Coronary artery (tissue), 2 donors: Measurements from ENCODE around the gene NFKBIE.

Source experiments
- DNase-seq: peaks from one replicate; pipeline ENCODE4 v3.0.0-alpha.2; 2017; ENCODE audit warnings: low spot score
- H3K27ac ChIP-seq, 2 donors: fragments of 200-600 bp; sonication (generic); one replicate each; pipeline ENCODE4 v1.5.1; 2016 to 2019
- H3K4me3 ChIP-seq: fragments of 200-600 bp; sonication (generic); 2 replicates; pipeline ENCODE4 v1.5.1; 2016; ENCODE audit warnings: mild to moderate bottlenecking, moderate library complexity
- CTCF ChIP-seq: fragments of 200-600 bp; sonication (generic); IDR thresholded peaks from one replicate; pipeline ENCODE4 v1.5.1; 2019; ENCODE audit warnings: antibody characterized with exemption

The NFKBIE gene

GRCh38 chr6:44285552-44286284 is 20.4 kb upstream of the NFKBIE start:
- DNase-seq: no peak
- Histone ChIP-seq H3K4me3 (no peak overlapping the region), H3K27ac (no peak overlapping the region)
- TF ChIP-seq CTCF: no peak

GRCh38 chr6:44284867-44285266 is 19.5 kb upstream of the NFKBIE start:
- Histone ChIP-seq H3K27ac (no peak overlapping the region), H3K4me3 (no peak overlapping the region)
- no peak for DNase-seq
- no peak for TF ChIP-seq CTCF

- DNase-seq: no peak
Measured at GRCh38 chr6:44284121-44284520, 18.8 kb upstream of the NFKBIE start.

GRCh38 chr6:44278774-44279697 is 13.7 kb upstream of the NFKBIE start:
- no peak for DNase-seq
- Histone ChIP-seq H3K27ac (no peak overlapping the region), H3K4me3 (no peak overlapping the region)
- no peak for TF ChIP-seq CTCF

More at GRCh38 chr6:44284121-44284520, 18.8 kb upstream of the NFKBIE start:
- H3K27ac ChIP-seq: no peak overlapping the region
- TF ChIP-seq CTCF: no peak
- no peak overlapping the region for H3K4me3 ChIP-seq

- no peak overlapping the region for H3K4me3 ChIP-seq
- TF ChIP-seq CTCF: no peak
- no peak overlapping the region for H3K27ac ChIP-seq
- DNase-seq: no peak
Measured at GRCh38 chr6:44278315-44278714, 13.0 kb upstream of the NFKBIE start.

- no peak for DNase-seq
- Histone ChIP-seq H3K4me3 (no peak overlapping the region), H3K27ac (no peak overlapping the region)
- TF ChIP-seq CTCF: no peak
Measured at GRCh38 chr6:44277763-44278162, 12.4 kb upstream of the NFKBIE start.
